ENCODE data around the gene SNED1.

DNA sequence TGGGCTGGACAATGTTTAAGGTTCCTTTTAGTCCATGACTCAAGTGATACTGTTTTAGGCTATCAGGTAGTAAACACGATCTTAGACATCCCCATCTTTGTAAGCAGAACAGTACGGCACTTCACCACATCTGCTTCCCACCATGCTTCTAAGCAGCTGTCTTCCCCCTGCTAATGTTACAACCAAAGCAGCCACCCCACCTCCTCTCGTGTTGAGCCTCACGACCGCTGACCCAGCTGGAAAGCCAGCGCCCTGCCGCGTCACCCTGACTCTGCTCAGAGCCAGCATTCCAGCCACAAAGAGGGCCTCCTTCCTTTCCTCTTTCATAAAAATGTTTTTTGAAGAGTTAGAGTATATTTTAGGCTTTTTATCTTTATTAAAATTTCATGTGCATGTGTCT, 94.3 kb downstream of the SNED1 start:
- TF ChIP-seq, protein P1, sequence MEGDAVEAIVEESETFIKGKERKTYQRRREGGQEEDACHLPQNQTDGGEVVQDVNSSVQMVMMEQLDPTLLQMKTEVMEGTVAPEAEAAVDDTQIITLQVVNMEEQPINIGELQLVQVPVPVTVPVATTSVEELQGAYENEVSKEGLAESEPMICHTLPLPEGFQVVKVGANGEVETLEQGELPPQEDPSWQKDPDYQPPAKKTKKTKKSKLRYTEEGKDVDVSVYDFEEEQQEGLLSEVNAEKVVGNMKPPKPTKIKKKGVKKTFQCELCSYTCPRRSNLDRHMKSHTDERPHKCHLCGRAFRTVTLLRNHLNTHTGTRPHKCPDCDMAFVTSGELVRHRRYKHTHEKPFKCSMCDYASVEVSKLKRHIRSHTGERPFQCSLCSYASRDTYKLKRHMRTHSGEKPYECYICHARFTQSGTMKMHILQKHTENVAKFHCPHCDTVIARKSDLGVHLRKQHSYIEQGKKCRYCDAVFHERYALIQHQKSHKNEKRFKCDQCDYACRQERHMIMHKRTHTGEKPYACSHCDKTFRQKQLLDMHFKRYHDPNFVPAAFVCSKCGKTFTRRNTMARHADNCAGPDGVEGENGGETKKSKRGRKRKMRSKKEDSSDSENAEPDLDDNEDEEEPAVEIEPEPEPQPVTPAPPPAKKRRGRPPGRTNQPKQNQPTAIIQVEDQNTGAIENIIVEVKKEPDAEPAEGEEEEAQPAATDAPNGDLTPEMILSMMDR (IDR thresholded peaks at IDR 0.05; ENCODE audit: borderline replicate concordance, extremely low read depth, low read length, poor library complexity, severe bottlenecking) = no peak
- no peak for TF ChIP-seq EZH2 (IDR thresholded peaks at IDR 0.05; ENCODE audit: borderline replicate concordance, low read depth, low read length, severe bottlenecking)
